H9 (cell line): ENCODE data around the gene ATP1A2. TPM values are rescaled to one million over a fixed set of nuclear protein-coding genes. Genes with fewer than 3 reads are reported as not detected.

Source experiments
- DNase-seq: peaks from one replicate; pipeline ENCODE4 v3.0.0-alpha.2; 2017
- H2AFZ ChIP-seq: one replicate; pipeline ENCODE4 v1.6.1; 2013; ENCODE audit warnings: mild to moderate bottlenecking, low read length, control low read depth, moderate library complexity
- H2AK5ac ChIP-seq: 2 replicates; pipeline ENCODE4 v1.6.1; 2013; ENCODE audit warnings: low read length, control low read depth, mixed read lengths; ENCODE audit not compliant: insufficient read length
- H2BK120ac ChIP-seq: one replicate; pipeline ENCODE4 v1.6.1; 2013; ENCODE audit warnings: low read depth, mild to moderate bottlenecking, low read length, control low read depth, inconsistent platforms; ENCODE audit not compliant: poor library complexity, severe bottlenecking
- H2BK12ac ChIP-seq: 2 replicates; pipeline ENCODE4 v1.6.1; 2013; ENCODE audit warnings: low read length, control low read depth, mixed read lengths, low read depth; ENCODE audit not compliant: insufficient read length
- H2BK15ac ChIP-seq: 2 replicates; pipeline ENCODE4 v1.6.1; 2013; ENCODE audit warnings: low read depth, low read length, control low read depth
- H2BK20ac ChIP-seq: one replicate; pipeline ENCODE4 v1.6.1; 2013; ENCODE audit warnings: low read depth, mild to moderate bottlenecking, low read length, control low read depth, inconsistent platforms; ENCODE audit not compliant: poor library complexity, severe bottlenecking
- H2BK5ac ChIP-seq: 2 replicates; pipeline ENCODE4 v1.6.1; 2013; ENCODE audit warnings: low read length, control low read depth, mixed read lengths; ENCODE audit not compliant: insufficient read length
- H3K14ac ChIP-seq: 2 replicates; pipeline ENCODE4 v1.6.1; 2013; ENCODE audit warnings: low read length, control low read depth; ENCODE audit not compliant: insufficient read depth
- H3K18ac ChIP-seq: 2 replicates; pipeline ENCODE4 v1.6.1; 2013; ENCODE audit warnings: low read depth, mild to moderate bottlenecking, mixed read lengths, low read length, control low read depth; ENCODE audit not compliant: insufficient read length
- H3K23ac ChIP-seq: 2 replicates; pipeline ENCODE4 v1.6.1; 2013; ENCODE audit warnings: low read length, control low read depth, mixed read lengths, low read depth; ENCODE audit not compliant: insufficient read length
- H3K23me2 ChIP-seq: 2 replicates; pipeline ENCODE4 v1.6.1; 2013; ENCODE audit warnings: low read depth, mild to moderate bottlenecking, mixed read lengths, low read length, control low read depth; ENCODE audit not compliant: insufficient read length, poor library complexity, severe bottlenecking
- H3K27ac ChIP-seq: 2 replicates; pipeline ENCODE4 v1.5.1; 2013; ENCODE audit warnings: low read length, control low read depth, mixed read lengths, low read depth; ENCODE audit not compliant: insufficient read length
- H3K27me3 ChIP-seq: 2 replicates; pipeline ENCODE4 v1.6.1; 2013; ENCODE audit warnings: low read length, control low read depth, inconsistent platforms; ENCODE audit not compliant: insufficient read depth
- H3K4ac ChIP-seq: 2 replicates; pipeline ENCODE4 v1.6.1; 2013; ENCODE audit warnings: low read depth, mild to moderate bottlenecking, control low read depth, inconsistent platforms, low read length, moderate library complexity
- H3K4me1 ChIP-seq: 2 replicates; pipeline ENCODE4 v1.6.1; 2013; ENCODE audit warnings: low read length, control low read depth, inconsistent platforms; ENCODE audit not compliant: insufficient read depth
- H3K4me2 ChIP-seq: 2 replicates; pipeline ENCODE4 v1.6.1; 2013; ENCODE audit warnings: low read length, control low read depth, mixed read lengths; ENCODE audit not compliant: insufficient read length, insufficient read depth
- H3K56ac ChIP-seq: 2 replicates; pipeline ENCODE4 v1.6.1; 2013; ENCODE audit warnings: low read depth, mild to moderate bottlenecking, mixed read lengths, low read length, control low read depth; ENCODE audit not compliant: insufficient read length
- H3K79me1 ChIP-seq: 2 replicates; pipeline ENCODE4 v1.6.1; 2013; ENCODE audit warnings: low read depth, mild to moderate bottlenecking, moderate library complexity, low read length, control low read depth, inconsistent platforms; ENCODE audit not compliant: insufficient read depth, poor library complexity, severe bottlenecking
- H3K79me2 ChIP-seq: 2 replicates; pipeline ENCODE4 v1.6.1; 2013; ENCODE audit warnings: low read length, control low read depth, inconsistent platforms; ENCODE audit not compliant: insufficient read depth
- H3K9ac ChIP-seq: 2 replicates; pipeline ENCODE4 v1.6.1; 2013; ENCODE audit warnings: low read length, control low read depth, mixed read lengths; ENCODE audit not compliant: insufficient read length; ENCODE audit errors: extremely low read depth
- H3K9me3 ChIP-seq: one replicate; pipeline ENCODE4 v1.6.1; 2013; ENCODE audit warnings: low read depth, low read length, inconsistent platforms; ENCODE audit not compliant: control insufficient read depth
- H3T11ph ChIP-seq: one replicate; pipeline ENCODE4 v1.6.1; 2013; ENCODE audit warnings: mild to moderate bottlenecking, low read length, control low read depth, inconsistent platforms
- H4K20me1 ChIP-seq: one replicate; pipeline ENCODE4 v1.6.1; 2013; ENCODE audit not compliant: control insufficient read depth, insufficient read length, insufficient read depth
- H4K5ac ChIP-seq: 2 replicates; pipeline ENCODE4 v1.6.1; 2013; ENCODE audit warnings: low read depth, mild to moderate bottlenecking, mixed read lengths, low read length, control low read depth; ENCODE audit not compliant: insufficient read length
- H4K8ac ChIP-seq: replicated peaks from 2 replicates; pipeline ENCODE4 v1.6.1; 2013; ENCODE audit warnings: low read length, control low read depth, mixed read lengths, low read depth; ENCODE audit not compliant: insufficient read length
- H4K91ac ChIP-seq: 2 replicates; pipeline ENCODE4 v1.6.1; 2013; ENCODE audit warnings: low read depth, mild to moderate bottlenecking, moderate library complexity, mixed read lengths, low read length, control low read depth; ENCODE audit not compliant: insufficient read length
- H3K27ac Mint-ChIP-seq, 3 experiments: 2 replicates in 2 of 3; 3 replicates in 1 of 3; pipeline ENCODE4 v1.8.0; 2020 to 2021; ENCODE audit warnings: mixed read lengths in 3 of 3, mild to moderate bottlenecking in 1 of 3, moderate library complexity in 1 of 3
- H3K27me3 Mint-ChIP-seq: 2 replicates; pipeline ENCODE4 v1.8.0; 2021; ENCODE audit warnings: low read depth, mild to moderate bottlenecking, moderate library complexity, mixed read lengths
- H3K36me3 Mint-ChIP-seq, 3 experiments: 2 replicates in 2 of 3; 3 replicates in 1 of 3; pipeline ENCODE4 v1.8.0; 2020 to 2021; ENCODE audit warnings: low read depth in 3 of 3, mixed read lengths in 3 of 3; ENCODE audit not compliant: insufficient read depth in 1 of 3
- H3K4me1 Mint-ChIP-seq, 2 experiments: 2 replicates each; pipeline ENCODE4 v1.8.0; 2020; ENCODE audit warnings: mixed read lengths in 2 of 2
- H3K4me3 Mint-ChIP-seq, 2 experiments: 2 replicates in 1 of 2; 3 replicates in 1 of 2; pipeline ENCODE4 v1.8.0; 2020 to 2021; ENCODE audit warnings: mild to moderate bottlenecking in 2 of 2, mixed read lengths in 2 of 2, moderate library complexity in 1 of 2
- H3K9me3 Mint-ChIP-seq, 2 experiments: 2 replicates in 1 of 2; 3 replicates in 1 of 2; pipeline ENCODE4 v1.8.0; 2020; ENCODE audit warnings: mild to moderate bottlenecking in 2 of 2, mixed read lengths in 2 of 2, moderate library complexity in 1 of 2
- WGBS: extraction: QIAGEN DNeasy Blood & Tissue Kit; methylation state at CpG from one replicate; pipeline ENCODE4 v1.1.7; 2013; ENCODE audit warnings: missing lambda C conversion rate, low lambda C conversion rate, mixed read lengths; ENCODE audit not compliant: insufficient read length; ENCODE audit errors: extremely low coverage; 5-methylcytosine and 5-hydroxymethylcytosine counted together
- total RNA-seq: library from RNA; stranded (reverse); gene quantifications from 2 replicates; pipeline ENCODE4 v1.2.1, GENCODE V29; 2021
- TF ChIP-seq, protein P1 (sequence below): fragments of 200-600 bp; sonication (generic); conservative IDR thresholded peaks from 3 replicates; pipeline ENCODE4 v1.8.0; 2021; ENCODE audit warnings: antibody characterized with exemption, mild to moderate bottlenecking

The ATP1A2 gene
- total RNA-seq, 1 experiment from 2014 or later: 3.0 TPM

DNA sequence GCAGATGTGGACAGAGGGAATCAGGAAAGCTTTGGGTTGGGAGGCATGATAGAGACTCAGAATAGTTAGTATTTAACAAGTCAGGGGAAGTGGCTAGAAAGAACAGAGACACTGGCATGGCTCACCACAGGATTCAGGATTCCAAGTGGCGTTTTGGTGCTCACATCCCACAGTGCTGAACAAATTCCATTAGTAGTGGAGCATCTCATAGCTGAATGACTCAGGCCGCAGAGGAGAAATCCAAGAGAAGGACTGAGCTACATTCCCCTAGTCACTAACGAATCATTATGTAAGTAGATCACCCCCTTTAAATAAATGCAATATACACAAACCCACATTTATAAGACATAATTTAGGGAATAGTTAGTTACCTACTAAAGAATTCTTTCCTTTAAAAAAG is 39.3 kb upstream of the ATP1A2 start:
- Histone ChIP-seq H2BK12ac (no peak overlapping the region), H3K56ac (no peak overlapping the region), H3K4me1 (0 out of 2 replicates have a peak, but pooled peaks cover 2% of the 10 kb centered on the region), H3K23me2 (no peaks in the 10 kb centered on the region), H2BK5ac (no peak overlapping the region), H3K18ac (no peak overlapping the region), H4K91ac (no peak overlapping the region), H3K27ac (no peak overlapping the region), H3K27me3 (peaks cover 7% of the 10 kb centered on the region; the same call in 1 of the 2 replicates), H3K23ac (no peak overlapping the region), H2BK15ac (no peak overlapping the region), H4K20me1 (no peaks in the 10 kb centered on the region), H2BK120ac (no peak overlapping the region), H3K9me3 (no peaks in the 10 kb centered on the region), H3K79me2 (no peaks in the 10 kb centered on the region), H3K4me2 (no peak overlapping the region), H2AK5ac (no peak overlapping the region), H4K5ac (no peak overlapping the region), H3K9ac (no peak overlapping the region), H4K8ac (no peak overlapping the region), H3T11ph (no peak overlapping the region), H2AFZ (no peak overlapping the region), H3K4ac (no peak overlapping the region), H3K79me1 (no peaks in the 10 kb centered on the region), H3K14ac (no peak overlapping the region), H2BK20ac (no peak overlapping the region)
- Mint-ChIP-seq H3K27ac (no peak overlapping the region), H3K27me3 (peaks cover 85% of the 10 kb centered on the region), H3K4me1 (peaks cover 0 to 3% of the 10 kb centered on the region in 2 experiments; a peak in 1 of 4 replicates), H3K9me3 (no peaks in the 10 kb centered on the region), H3K36me3 (no peaks in the 10 kb centered on the region), H3K4me3 (no peak overlapping the region)
- no peak for DNase-seq
- no CpG with 5 or more reads among the region's 3 CpGs for WGBS
- TF ChIP-seq, protein P1, sequence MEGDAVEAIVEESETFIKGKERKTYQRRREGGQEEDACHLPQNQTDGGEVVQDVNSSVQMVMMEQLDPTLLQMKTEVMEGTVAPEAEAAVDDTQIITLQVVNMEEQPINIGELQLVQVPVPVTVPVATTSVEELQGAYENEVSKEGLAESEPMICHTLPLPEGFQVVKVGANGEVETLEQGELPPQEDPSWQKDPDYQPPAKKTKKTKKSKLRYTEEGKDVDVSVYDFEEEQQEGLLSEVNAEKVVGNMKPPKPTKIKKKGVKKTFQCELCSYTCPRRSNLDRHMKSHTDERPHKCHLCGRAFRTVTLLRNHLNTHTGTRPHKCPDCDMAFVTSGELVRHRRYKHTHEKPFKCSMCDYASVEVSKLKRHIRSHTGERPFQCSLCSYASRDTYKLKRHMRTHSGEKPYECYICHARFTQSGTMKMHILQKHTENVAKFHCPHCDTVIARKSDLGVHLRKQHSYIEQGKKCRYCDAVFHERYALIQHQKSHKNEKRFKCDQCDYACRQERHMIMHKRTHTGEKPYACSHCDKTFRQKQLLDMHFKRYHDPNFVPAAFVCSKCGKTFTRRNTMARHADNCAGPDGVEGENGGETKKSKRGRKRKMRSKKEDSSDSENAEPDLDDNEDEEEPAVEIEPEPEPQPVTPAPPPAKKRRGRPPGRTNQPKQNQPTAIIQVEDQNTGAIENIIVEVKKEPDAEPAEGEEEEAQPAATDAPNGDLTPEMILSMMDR: no peak
